GM21529 (cell line): ENCODE results near the gene MLLT3.

Source experiments
- ATAC-seq: cut with Tn5 transposase; IDR thresholded peaks from one replicate; pipeline ENCODE4 v1.9.1; 2021; ENCODE audit not compliant: unreplicated experiment

MLLT3 gene

DNA sequence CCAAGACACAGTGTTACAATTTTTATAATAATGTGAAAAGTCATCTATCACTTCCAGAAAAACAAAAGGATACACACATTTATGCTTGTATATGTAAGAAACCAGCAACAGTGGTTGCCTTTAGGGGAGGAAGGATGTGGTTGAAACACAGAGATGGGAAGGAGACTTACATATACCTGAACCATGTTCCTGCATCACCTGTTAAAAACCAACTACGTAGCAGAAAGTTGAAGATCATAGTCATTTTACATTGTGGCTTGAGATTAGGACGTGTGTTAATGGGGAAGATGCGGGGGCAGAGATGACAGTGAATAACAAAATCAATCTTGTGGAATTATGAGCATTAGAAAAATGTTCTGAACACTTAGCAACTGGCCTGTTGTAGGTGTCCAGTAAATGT lies 307.3 kb downstream of the MLLT3 start:
- ATAC-seq = no peak

DNA sequence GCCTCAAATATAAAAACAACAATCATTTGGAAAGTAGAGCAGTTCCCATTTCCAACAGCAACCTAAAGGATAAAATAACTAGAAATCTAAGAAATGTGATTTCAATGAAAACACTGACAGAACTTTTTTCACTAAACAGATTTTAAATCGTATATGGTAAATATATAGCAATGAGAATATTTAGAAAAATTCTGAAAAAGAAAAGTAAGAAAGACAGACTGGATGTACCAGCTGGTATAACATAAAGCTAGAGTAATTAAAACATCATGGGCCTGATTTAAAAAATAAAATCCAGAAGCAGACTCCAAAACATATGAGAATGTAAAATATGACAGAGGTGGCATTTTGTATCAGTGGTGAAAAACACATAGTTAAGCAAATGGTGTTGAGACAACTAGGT lies 308.9 kb downstream of the MLLT3 start:
- ATAC-seq = no peak

DNA sequence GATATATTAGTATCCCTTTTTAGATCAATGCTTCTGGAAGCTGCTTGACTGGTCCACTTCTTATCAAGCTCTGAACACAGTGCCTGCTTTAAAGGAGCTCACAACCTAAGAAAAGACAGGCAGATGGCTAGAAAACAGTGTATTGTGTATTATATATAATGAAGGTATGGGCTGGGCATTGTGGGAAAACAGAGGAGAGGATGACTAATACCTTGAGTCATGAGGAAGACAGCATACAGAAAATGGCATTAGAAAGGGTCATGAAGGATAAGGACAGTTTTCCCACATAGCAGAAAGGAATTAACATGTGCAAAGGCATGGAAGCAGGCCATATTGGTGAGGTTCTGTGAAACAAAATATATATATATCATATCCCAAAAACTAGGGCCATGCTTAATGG lies 309.6 kb downstream of the MLLT3 start:
- ATAC-seq = no peak

DNA sequence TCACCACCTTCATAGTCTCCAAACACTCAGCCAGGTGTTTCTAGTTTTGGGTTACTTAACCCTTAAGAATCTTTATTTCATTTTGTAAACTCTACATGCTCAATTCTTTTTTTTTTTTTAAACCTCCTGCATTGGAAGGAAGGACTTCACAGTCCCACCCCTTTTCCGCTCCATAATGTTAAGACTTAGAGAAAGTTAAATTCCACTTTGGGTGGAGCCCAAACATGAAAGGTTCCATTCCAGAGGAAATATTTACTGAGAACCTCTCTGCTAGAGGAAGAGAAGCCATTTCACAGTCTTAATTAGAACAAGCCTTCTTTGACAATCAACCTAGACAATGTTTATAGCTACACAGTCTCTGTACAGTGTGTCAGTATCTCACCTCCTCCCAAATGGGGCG lies 312.3 kb downstream of the MLLT3 start:
- no peak for ATAC-seq

DNA sequence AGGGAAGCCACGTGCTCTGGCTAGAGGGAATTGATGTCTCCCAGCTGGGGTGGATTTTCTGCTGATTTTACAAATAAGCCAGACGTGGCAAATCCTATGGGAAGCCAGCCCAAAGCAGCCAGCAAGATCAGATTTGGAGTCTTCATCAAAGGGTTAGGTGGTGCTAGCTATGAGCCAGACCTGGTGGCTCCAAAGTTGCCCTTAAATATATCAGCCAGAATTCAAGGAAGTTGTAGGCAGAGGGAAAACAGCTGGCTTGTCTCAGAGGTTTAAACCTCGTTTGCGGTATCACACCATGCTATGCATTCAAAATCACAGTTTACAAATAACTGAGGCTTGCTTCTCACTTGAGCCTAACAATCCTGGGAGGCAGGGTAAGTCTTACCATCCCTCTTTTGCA lies 313.2 kb downstream of the MLLT3 start:
- no peak for ATAC-seq

DNA sequence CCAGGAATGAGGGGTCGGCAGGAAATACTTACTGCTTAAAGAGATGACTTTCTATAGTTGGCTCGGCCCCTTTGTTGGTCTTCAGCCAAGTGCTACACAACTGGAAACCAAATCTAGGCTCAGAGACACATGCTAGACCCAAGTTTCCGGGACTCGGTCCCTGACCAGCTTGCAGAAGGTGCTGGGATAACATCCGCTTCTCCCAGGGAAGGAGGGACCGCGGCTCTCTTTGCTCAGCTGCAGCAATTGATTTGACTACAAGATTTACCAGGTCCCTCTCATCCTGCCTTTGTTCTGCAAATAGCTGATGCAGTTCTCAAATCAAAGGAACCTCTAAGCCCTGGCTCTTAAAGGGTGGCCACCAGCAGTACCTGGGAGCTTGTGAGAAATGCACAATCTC lies 314.7 kb downstream of the MLLT3 start:
- ATAC-seq = no peak

DNA sequence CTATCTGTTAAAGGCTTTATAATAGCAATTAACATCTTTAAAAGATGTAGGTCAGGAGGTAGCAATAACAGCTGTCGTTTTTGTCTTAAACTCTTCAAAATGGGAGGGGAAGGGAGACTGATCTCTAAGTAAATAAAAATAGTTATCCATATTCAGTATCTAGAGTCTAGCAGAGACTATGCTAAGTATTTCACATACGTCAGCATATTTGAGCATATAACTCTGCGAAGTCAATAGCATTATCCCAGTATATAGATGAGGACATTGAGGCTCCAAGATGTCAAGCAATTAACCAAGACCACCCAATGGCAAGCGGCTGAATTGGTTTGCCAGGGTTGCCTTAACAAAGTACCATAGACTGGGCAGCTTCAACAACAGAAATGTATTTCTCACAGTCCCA lies 316.8 kb downstream of the MLLT3 start:
- ATAC-seq = no peak

GRCh38 chr9:20303996-20304395 lies 318.3 kb downstream of the MLLT3 start:
- no peak for ATAC-seq

DNA sequence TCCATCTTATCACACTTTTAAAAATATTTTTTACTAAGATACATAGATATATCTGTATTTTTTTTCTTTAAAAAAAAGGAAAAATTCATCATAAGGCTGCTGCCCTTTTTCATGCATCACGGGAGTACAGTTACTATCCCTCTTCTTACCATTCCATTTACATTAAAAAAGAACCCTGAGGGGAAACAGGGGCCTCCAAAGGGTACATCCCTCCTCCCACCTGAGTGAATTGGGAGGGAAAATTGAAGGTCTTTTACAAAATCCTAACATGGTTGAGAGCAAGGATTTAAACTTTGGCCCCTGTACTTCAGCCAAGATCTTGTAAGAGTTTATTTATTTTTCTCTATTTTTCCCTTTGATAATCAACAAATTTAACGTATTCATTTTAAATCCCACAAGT lies 319.2 kb downstream of the MLLT3 start:
- ATAC-seq = no peak

GRCh38 chr9:20302197-20302596 lies 320.1 kb downstream of the MLLT3 start:
- no peak for ATAC-seq

DNA sequence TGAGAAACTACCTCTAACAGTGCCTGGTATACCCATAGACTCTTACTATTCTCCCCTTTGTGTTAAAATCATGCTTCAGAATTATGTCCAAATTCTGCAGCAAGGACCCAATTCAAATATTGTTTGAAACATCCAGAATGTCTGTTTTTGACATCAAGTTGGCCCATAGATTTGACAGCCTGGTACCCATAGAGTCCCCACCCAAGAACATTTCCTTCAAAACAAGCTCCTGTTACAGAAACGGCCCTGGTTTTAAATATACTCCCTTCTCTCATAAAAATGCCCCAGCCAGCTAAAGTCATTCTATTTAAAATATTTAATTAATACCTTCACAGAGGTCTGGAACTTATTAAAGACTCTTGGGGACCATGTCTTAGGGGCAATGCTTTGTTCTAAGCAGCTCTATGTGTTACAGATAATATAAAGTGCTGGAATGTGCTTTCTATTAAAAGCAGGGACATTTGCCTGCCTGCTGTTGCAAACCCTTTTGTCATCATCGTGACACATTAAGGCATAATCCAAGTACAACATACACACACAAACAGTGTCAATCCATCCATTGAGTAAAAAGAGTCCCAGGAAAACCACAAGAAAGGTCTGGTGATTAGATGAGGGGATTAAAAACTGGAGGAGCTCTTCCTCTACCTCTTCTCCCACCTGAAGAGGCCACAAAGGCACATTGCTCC lies 321.7 kb downstream of the MLLT3 start:
- no peak for ATAC-seq

DNA sequence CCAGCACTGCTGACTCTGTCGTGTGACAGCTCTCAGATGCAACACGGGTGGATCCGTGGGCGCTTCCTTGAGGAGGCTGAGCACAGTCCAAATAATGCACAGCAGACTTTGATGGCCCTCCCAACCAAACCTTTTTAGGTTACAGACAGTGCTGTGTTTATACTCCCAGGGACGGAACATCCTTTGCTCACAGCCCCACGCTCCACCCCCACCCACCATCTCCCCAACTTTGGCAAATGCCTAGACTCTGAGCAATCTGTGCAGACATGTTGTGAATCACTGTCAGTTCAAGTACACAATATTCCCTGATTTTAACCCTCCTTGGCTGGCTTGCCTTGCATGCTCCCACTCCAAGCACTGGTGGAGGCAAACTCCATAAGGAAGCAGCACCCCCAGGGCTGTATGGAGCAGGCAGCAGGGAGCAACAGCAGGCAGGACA lies 324.6 kb downstream of the MLLT3 start:
- ATAC-seq = no peak

GRCh38 chr9:20295555-20295954 lies 326.7 kb downstream of the MLLT3 start:
- no peak for ATAC-seq

GRCh38 chr9:20294046-20294750 lies 328.1 kb downstream of the MLLT3 start:
- no peak for ATAC-seq

- no peak for ATAC-seq
These were observed 330.3 kb downstream of the MLLT3 start for GRCh38 chr9:20292002-20292401.
